GM18511 (cell line): ENCODE measurements around the gene TVP23B.
"Not testable (repeated sequence)": the region's sequence is repeated elsewhere in the genome, so short reads cannot be mapped to it uniquely, and the experiment has no call there.

Experiments used
- ATAC-seq: cut with Tn5 transposase; IDR thresholded peaks from one replicate; pipeline ENCODE4 v1.9.1; 2021; ENCODE audit warnings: mild to moderate bottlenecking, moderate library complexity; ENCODE audit not compliant: unreplicated experiment

The TVP23B gene

DNA sequence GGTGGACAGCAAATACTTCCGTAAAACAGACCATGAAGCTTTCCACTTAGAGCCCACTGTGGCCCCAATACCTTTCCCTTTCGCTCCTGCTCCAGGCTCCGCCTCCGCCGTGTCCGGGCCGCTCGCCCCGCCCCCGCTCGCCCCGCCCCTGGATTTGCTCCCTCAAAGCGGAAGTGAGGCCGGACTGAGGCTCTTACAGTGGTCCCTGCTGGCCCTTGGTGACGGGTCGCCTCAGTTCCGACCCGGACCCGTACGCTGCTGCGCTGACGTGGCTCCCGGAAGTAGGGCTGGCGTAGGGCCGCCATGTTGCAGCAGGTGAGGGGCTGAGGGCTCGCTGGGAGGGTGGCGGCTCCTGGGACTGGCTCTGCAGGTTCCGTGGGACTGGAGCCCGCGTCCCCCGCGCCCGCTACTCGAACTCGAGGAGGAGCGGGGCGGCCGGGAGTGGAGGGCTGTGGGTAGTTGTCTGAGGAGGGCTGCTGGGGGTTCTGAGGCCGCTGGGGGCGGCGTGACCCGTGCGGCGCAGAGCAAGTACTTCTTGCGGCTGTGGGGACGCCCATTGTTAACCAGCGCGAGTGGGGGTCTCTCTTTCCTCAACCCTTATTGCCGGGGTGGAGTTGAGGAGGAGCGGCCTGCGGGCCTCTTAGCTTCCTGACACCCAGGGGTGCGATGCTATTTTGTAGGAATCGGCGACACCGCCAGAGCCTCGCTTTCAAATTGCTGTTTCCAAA lies at the start of gene TVP23B:
TSS of gene TVP23B (plus strand) at position 193 of the 728 bp plus-strand sequence. CDS start at position 304, 111 bp downstream.
- ATAC-seq, result peak; percentile 99

DNA sequence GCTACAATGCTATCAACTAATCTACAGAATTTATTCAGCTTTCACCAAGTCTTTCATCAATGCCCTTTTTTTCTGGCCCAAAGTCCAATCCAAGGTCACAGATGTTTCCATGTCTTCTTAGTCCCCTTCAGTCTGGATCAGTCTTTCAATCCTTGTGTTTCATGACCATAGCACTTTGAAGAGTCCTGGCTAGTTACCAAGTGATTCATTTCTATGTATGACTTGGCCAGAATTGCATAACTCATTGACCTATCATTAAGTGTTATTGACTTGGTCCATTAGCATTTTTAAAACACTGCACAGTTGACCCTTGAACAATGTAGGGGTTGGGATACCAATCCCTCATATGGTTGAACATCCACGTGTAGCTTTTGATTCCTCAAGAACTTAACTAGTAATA lies 48.5 kb upstream of the TVP23B start:
- ATAC-seq, result not testable (repeated sequence)

DNA sequence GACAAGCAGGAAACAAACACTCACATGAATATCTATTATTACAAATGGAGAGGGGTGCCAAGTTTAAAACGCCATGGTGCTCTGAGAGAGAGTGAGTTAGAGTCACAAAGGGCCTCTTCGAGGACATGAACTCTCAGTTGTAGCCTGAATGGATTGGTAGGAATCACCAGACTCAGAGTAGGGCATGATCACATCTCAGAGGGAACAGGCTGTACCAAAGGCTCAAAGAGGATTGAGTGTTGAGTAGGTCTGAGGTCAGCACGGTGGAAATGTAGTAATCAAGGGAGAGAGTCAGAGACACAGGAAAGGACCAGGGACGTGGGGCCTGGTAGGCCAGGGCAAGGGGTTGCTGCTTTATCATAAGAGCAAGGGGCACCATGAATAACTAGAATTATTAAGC lies 47.6 kb upstream of the TVP23B start:
- not testable (repeated sequence) for ATAC-seq

- not testable (repeated sequence) for ATAC-seq
Observed at GRCh38 chr17:18739616-18740391, 41.2 kb upstream of the TVP23B start.

GRCh38 chr17:18741228-18741627 lies 39.8 kb upstream of the TVP23B start:
- ATAC-seq, result not testable (repeated sequence)

DNA sequence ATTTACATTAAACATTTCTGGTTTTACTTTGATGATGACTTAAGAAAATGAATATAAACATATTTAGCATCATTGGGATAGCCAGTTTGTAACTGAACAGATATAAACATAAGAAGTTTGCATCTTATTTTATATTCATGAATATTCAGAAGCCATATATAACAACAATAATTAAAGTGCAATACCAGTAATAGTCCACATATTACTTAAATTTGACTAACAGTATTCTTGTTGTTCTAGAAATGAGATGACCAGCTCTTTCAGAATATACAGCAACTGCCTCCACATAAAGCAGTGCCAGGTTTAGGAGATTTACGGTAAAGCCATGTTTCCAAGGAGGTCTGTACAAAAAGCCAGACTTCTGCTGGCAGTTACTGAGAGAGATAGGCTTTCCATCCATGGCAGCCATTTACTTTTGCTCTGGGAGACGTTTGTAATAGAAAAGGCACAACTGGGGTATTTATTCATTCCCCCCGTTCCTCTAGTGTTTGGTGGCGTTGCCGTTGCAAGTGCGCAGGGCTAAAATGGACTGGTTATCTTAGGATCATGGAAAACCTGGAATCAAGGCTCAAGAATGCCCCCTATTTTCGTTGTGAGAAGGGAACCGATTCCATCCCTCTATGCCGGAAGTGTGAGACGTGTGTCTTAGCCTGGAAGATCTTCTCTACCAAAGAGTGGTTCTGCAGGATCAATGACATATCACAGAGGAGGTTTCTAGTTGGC lies 37.1 kb upstream of the TVP23B start, which contains the start of gene FBXW10:
TSS of gene FBXW10 (plus strand) at position 356 of the 723 bp plus-strand sequence. CDS start at position 547, 191 bp downstream.
- ATAC-seq, result not testable (repeated sequence)

GRCh38 chr17:18744726-18745125 lies 36.3 kb upstream of the TVP23B start:
- not testable (repeated sequence) for ATAC-seq

- ATAC-seq, result not testable (repeated sequence)
Observed at GRCh38 chr17:18746551-18746950, 34.4 kb upstream of the TVP23B start.

GRCh38 chr17:18747501-18747900 lies 33.5 kb upstream of the TVP23B start:
- ATAC-seq, result not testable (repeated sequence)

DNA sequence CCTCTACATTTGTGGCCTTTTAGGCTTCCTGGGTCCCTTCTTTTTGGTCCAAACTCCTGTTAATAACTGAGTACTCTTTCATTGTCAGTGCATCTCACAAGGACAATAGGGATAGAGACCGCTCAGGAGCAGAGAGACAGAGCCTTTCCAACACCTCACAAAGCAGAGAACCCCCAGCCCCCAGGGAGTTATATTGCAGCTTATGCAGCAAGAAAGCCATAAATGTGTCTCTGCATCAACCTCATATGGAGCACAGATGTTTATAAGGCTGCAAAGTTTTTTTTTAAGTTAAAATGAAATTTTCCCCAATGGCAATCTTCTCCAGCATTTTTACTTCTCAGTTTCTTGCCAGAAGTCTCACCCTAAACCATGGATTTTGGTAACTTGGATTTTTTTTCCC lies 30.7 kb upstream of the TVP23B start:
- ATAC-seq, result not testable (repeated sequence)

- not testable (repeated sequence) for ATAC-seq
Observed at GRCh38 chr17:18753829-18754409, 27.1 kb upstream of the TVP23B start.

DNA sequence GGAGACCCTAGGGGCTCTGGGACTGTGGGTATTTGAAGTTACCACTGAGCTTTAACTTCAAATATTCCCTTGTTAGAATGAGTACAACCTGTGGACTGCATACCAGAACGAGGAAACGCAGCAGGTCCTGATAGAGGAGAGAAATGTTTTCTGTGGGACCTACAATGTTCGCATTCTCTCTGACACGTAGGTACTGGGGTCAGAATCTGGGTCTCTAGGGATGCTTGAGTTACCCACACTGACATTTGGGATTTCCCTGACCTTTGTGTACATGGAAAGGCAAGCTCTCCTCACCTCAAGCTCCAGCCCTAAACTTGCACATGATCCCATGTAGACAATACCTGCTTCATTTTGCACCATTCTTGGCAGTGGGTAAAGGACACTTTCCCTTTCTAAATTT lies 25.0 kb upstream of the TVP23B start:
- not testable (repeated sequence) for ATAC-seq

- ATAC-seq, result not testable (repeated sequence)
Observed at GRCh38 chr17:18757368-18758044, 23.5 kb upstream of the TVP23B start.

- ATAC-seq, result not testable (repeated sequence)
Observed at GRCh38 chr17:18758344-18758743, 22.6 kb upstream of the TVP23B start.

DNA sequence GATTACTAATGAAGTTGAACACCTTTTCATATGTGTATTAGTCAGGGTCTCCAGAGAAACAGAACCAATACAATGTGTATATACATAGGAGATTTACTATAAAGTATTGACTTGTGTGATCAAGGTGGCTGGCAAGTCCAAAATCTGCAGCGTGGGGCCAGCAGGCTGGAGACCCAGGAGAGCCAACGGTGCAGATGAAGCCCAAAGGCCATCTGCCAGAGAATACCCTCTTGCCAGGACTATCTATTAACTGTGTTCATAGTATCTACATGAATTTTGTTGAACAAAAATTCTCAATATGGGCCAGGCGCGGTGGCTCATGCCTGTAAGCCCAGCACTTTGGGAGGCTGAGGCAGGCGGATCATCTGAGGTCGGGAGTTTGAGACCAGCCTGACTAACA lies 20.8 kb upstream of the TVP23B start:
- ATAC-seq, result not testable (repeated sequence)

GRCh38 chr17:18770572-18770971 lies 10.4 kb upstream of the TVP23B start:
- not testable (repeated sequence) for ATAC-seq

- not testable (repeated sequence) for ATAC-seq
Observed at GRCh38 chr17:18771066-18771465, 9.9 kb upstream of the TVP23B start.

GRCh38 chr17:18772471-18772870 lies 8.5 kb upstream of the TVP23B start:
- no peak for ATAC-seq

DNA sequence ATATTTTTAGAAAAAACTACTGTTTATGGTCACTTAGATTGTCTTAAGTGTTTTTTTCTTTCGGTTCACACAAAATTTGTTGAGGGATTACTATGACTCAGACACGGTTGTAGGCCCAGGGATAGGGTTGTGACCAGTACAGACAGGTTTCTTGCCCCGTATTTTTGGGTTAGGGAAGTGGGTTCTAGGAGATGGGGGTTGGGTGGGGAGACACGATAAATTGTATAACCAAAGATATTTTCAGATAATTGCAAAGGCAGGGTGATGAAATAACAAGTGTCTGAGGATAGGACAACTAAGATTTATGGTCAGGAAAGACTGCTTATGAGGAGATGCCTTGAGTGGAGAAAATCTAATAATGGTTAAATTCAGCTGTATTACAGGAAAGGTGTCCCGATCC lies 822 bp downstream of the TVP23B start:
- not testable (repeated sequence) for ATAC-seq

- ATAC-seq, result not testable (repeated sequence)
Observed at GRCh38 chr17:18785933-18786332, 5.0 kb downstream of the TVP23B start.
